Colonic mucosa (tissue), 4 donors: ENCODE results near the gene CHCHD3. TPM values are rescaled to one million over a fixed set of nuclear protein-coding genes. Genes with fewer than 3 reads are reported as not detected.
A peak's percentile ranks its signal among the peaks of the same experiment; 100 is the strongest.

Experiments
- DNase-seq: peaks from one replicate; pipeline ENCODE4 v3.0.0-alpha.2; 2020
- H3K27ac ChIP-seq: fragments of 200-600 bp; one replicate; pipeline ENCODE4 v1.8.0; 2021
- H3K27me3 ChIP-seq: fragments of 200-600 bp; one replicate; pipeline ENCODE4 v1.8.0; 2021
- H3K36me3 ChIP-seq: fragments of 200-600 bp; one replicate; pipeline ENCODE4 v1.8.0; 2021
- H3K4me1 ChIP-seq: fragments of 200-600 bp; one replicate; pipeline ENCODE4 v1.8.0; 2021; ENCODE audit warnings: mild to moderate bottlenecking
- H3K4me3 ChIP-seq: fragments of 200-600 bp; one replicate; pipeline ENCODE4 v1.8.0; 2021
- H3K9ac ChIP-seq, 2 donors: one replicate each; pipeline ENCODE4 v1.7.0; 2013; ENCODE audit warnings: control low read depth in 2 of 2, low read depth in 2 of 2, low read length in 2 of 2
- H3K9me3 ChIP-seq: fragments of 200-600 bp; one replicate; pipeline ENCODE4 v1.8.0; 2021
- intact Hi-C: fragments of 100-400 bp; cut with DNase I; formaldehyde crosslinking; loops from one replicate; pipeline ENCODE4 v1.14.1; 2022
- total RNA-seq, 2 donors: library from RNA; stranded (reverse); fragmentation: NEBNext Ultra II Directional in 1 of 2; extraction: Animal tissue kit (Norgen Biotek cat#: 25700) in 1 of 2; gene quantifications; one replicate each; pipeline ENCODE4 v1.2.1, GENCODE V29; 2021
- TF ChIP-seq, protein P1 (sequence below): fragments of 200-600 bp; IDR thresholded peaks from one replicate; pipeline ENCODE4 v1.8.0; 2022; ENCODE audit warnings: antibody characterized with exemption, mild to moderate bottlenecking
- donor health status: healthy.
- donor health status: DM: no; HTN: no; CAD: no.
- donor health status: DM: no; HTN: no; CAD: no.

The CHCHD3 gene
- total RNA-seq, 2 donors from 2014 or later: 81.5 to 112 TPM

DNA sequence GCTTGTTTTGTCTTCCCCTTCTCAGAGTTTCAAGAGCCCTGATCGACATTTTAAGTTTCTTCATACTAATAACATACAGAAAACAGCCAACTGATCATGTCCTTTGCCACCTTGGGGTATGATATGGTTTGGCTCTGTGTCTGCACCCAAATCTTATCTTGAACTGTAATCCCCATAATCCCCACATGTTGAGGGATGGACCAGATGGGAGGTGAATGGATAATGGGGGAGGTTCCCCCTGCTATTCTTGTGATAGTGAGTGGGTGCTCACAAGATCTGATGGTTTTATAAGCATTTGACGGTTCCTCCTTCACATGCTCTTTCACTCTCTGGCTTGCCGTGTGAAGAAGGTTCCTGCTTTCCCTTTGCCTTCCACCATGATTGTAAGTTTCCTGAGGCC lies 190.3 kb downstream of the CHCHD3 start:
- Histone ChIP-seq H3K36me3 (no peaks in the 10 kb centered on the region), H3K4me3 (no peak overlapping the region), H3K27ac (no peak overlapping the region), H3K4me1 (no peaks in the 10 kb centered on the region), H3K9me3 (no peaks in the 10 kb centered on the region), H3K27me3 (no peaks in the 10 kb centered on the region), H3K9ac (no peak overlapping the region)
- no peak for DNase-seq
- intact Hi-C loops: no loop called here
- TF ChIP-seq, protein P1, sequence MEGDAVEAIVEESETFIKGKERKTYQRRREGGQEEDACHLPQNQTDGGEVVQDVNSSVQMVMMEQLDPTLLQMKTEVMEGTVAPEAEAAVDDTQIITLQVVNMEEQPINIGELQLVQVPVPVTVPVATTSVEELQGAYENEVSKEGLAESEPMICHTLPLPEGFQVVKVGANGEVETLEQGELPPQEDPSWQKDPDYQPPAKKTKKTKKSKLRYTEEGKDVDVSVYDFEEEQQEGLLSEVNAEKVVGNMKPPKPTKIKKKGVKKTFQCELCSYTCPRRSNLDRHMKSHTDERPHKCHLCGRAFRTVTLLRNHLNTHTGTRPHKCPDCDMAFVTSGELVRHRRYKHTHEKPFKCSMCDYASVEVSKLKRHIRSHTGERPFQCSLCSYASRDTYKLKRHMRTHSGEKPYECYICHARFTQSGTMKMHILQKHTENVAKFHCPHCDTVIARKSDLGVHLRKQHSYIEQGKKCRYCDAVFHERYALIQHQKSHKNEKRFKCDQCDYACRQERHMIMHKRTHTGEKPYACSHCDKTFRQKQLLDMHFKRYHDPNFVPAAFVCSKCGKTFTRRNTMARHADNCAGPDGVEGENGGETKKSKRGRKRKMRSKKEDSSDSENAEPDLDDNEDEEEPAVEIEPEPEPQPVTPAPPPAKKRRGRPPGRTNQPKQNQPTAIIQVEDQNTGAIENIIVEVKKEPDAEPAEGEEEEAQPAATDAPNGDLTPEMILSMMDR: no peak

DNA sequence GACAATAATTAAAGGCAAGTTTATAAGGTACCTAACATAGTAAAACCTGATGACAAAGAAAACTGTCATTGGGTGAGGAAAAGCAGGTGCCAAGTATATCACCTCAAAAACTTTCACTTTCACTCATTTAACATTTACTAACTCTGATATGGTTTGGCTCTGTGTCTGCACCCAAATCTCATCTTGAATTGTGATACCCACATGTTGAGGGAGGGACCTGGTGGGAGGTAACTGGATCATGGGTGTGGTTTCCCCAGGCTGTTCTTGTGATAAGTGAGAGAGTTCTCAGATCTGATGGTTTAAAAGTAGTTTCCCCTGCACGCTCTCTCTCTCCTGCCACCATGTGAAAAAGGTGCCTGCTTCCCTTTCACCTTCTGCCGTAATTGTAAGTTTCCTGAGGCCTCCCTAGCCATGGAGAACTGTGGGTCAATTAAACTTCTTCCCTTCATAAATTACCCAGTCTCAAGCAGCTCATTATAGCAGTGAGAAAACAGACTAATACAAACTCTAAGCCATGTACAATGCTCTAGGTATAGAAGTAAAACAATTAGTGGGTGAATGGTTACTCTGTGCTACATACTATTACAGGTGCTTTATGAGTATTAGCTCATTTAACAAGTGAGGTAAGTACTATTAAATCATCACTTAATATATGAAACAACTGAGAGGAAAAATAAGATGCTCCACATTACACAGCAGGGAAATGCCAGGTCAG lies 199.0 kb downstream of the CHCHD3 start:
- no peaks in the 10 kb centered on the region for H3K27me3 ChIP-seq
- intact Hi-C loops: no loop called here
- no peaks in the 10 kb centered on the region for H3K36me3 ChIP-seq
- no peak overlapping the region for H3K27ac ChIP-seq
- no peak overlapping the region for H3K4me3 ChIP-seq
- TF ChIP-seq, protein P1: no peak
- H3K9ac ChIP-seq: no peak overlapping the region
- no peak for DNase-seq
- no peaks in the 10 kb centered on the region for H3K4me1 ChIP-seq
- H3K9me3 ChIP-seq: no peaks in the 10 kb centered on the region

DNA sequence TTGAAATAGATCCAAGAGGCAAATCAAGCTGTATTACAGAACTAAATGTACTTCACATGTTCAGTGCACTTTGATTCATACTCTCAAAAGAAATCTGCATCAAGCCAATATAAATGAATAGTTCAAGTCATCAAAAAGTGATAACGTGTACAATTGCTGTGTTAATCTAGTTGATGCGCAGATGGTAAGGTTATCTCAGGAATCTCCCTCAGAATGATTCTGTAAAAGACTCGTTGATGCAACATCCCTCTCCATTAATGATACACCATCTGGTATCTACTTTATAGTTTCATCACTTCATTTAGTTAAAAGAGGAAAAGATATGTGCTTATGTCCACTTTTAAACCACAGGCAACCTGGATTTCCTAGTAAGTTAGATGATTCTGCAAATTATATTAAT lies 200.6 kb downstream of the CHCHD3 start:
- no peak overlapping the region for H3K9ac ChIP-seq
- no peaks in the 10 kb centered on the region for H3K27me3 ChIP-seq
- no peaks in the 10 kb centered on the region for H3K9me3 ChIP-seq
- no peaks in the 10 kb centered on the region for H3K4me1 ChIP-seq
- TF ChIP-seq, protein P1: no peak
- no peak for DNase-seq
- no peak overlapping the region for H3K4me3 ChIP-seq
- no peak overlapping the region for H3K27ac ChIP-seq
- H3K36me3 ChIP-seq: no peaks in the 10 kb centered on the region
- intact Hi-C loops: no loop called here

DNA sequence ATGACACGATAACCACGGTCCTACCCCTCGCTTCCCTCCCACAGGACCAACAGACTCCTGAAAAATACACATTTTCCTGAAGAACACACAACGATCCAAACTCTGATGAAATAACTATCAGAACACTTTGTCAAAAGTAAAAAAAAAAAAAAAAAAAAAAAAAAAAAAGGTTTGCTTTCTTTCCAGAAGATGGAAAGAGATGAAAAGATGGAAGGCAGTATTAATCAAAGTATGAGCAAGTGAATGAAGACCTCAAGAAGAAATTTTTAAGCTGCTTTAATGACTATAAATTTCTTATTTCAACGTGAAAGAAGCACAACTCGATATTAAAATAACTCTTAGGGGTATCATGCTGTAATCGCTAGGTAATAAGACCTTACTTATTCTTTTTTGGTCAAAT lies 202.3 kb downstream of the CHCHD3 start:
- no peak overlapping the region for H3K4me3 ChIP-seq
- H3K4me1 ChIP-seq: no peaks in the 10 kb centered on the region
- no peak overlapping the region for H3K27ac ChIP-seq
- H3K9ac ChIP-seq: no peak overlapping the region
- H3K9me3 ChIP-seq: no peaks in the 10 kb centered on the region
- intact Hi-C loops: no loop called here
- no peak for DNase-seq
- H3K36me3 ChIP-seq: no peaks in the 10 kb centered on the region
- TF ChIP-seq, protein P1: no peak
- no peaks in the 10 kb centered on the region for H3K27me3 ChIP-seq

DNA sequence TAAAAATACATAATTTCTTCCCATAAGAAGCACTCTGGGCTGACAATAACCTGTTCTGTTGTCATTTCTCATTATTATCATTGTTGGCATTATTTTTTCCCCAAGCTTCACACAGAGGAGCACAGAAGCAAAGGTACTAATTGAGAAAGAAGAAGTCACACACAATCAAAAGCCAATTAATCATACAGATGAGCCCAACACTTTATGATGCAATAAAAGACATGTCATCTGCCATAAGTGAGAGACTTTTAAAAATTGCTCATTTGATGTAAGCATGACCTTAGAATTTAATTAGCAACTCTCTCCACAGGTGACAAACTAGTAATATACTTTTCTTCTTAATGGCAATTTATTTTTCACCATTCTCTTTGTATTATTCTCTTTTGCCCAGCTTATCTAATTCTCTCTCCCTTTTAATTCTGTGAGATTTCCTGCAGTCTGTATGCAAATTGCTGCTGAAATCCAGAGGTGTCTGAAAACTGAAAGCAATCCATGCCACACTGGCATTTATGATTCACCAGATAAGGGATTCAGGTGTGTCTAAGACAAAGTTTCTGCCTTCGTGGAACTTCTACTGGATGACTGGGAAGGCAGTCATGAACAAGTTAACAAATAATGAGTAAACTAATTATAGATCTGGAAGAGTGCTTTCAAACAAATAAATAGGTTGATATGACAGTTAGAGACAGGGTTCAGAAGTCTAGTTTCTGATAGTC lies 203.5 kb downstream of the CHCHD3 start:
- Histone ChIP-seq H3K9me3 (no peaks in the 10 kb centered on the region), H3K36me3 (no peaks in the 10 kb centered on the region), H3K9ac (no peak overlapping the region), H3K27ac (peak overlapping the region; percentile 21), H3K27me3 (no peaks in the 10 kb centered on the region), H3K4me3 (no peak overlapping the region), H3K4me1 (no peaks in the 10 kb centered on the region)
- intact Hi-C loops: no loop called here
- no peak for DNase-seq
- TF ChIP-seq, protein P1: no peak
